HG03354 (cell line): ENCODE data around the gene RPS6KA2.
A peak's percentile ranks its signal among the peaks of the same experiment; 100 is the strongest.
"Not testable (repeated sequence)": the region's sequence is repeated elsewhere in the genome, so short reads cannot be mapped to it uniquely, and the experiment has no call there.

Experiments
- ATAC-seq: cut with Tn5 transposase; IDR thresholded peaks from one replicate; pipeline ENCODE4 v1.9.1; 2021; ENCODE audit warnings: mild to moderate bottlenecking; ENCODE audit not compliant: unreplicated experiment, poor library complexity, severe bottlenecking

RPS6KA2 gene

DNA sequence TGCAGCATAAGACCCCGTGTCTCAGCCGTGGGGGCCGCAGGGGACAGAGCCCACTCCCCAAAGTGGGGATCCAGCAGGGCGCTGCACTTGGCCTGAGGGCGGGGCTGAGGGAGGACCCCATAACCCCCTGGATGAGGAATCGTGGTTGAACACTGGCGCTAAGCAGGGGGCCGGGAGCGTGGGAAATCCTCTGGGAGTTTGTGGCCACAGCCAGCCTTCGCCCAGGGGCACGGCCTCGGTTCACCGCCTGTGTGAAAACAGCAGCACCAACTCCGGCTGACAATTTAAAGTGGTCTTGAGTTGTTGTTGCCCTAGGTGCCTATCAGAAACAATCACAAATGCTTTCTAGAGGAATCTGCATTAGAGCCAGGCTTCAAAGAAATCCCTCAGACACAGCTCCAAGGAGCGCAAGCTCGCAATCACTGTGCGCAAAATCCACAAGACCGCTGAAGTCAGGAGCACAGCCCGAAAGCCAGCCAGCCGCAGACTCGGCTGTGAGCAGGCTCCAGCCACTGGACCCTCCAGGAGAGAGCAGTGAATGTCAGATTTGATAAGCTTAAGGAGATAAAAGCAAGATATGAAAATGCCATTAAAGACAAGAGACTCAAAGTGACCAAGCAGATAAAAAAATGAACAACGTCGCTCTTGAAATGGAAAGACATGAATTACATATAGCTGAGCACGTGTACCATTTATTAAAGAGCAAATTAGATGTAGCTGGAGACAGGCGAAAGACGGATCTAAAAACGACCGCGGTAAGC lies 10.9 kb upstream of the RPS6KA2 start:
- no peak for ATAC-seq

DNA sequence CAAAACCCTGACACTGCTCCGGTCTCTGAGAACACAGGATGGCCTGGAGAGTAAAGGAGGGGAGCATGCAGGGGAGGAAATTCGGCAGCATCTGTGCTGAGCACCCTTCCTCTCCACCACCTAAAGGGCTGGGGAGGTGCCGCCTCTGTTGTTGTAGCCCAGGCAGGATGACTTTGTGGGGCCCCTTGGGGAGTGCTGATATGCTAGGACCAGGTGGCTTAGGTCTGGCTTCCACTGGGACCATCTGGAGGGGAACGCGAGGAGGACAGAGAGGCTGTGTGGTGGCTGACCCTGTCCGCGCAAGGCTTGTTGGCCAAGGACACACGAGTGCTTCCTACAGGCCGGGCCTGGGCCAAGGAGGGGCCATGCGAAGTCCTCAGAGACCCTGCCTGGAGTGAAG lies 9.9 kb upstream of the RPS6KA2 start:
- no peak for ATAC-seq

DNA sequence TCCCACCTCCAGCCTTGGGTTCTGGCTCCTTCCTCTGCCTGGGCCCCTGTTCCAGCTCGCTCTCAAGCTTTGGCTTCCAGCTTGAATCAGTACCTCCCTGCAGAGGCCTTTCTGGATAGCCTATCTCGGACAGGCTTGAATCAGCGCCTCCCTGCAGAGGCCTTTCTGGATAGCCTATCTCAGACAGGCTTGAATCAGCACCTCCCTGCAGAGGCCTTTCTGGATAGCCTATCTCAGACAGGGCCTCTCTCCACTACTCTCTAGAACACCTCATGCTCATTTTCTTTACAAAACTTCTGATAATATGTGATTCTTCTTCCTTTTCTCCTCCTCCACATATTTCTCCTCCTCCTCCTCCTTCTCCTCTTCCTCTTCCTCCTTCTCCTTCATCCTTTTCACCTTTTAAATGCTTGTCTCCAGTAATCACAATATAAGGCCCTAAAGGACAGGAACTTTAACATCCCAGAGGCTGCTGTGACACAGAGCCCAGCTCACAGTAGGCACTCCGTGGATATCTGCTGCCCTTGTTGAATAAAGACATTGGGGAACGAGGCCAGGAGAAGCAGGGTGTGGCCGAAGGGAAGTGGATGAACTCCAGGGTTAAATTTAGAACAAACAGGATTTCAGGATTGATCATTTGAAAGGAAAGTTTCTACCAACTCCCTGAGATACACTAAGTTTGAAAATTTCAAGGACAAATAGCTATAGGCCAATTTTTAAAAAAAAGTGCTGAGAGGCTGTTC lies 9.3 kb upstream of the RPS6KA2 start:
- no peak for ATAC-seq

DNA sequence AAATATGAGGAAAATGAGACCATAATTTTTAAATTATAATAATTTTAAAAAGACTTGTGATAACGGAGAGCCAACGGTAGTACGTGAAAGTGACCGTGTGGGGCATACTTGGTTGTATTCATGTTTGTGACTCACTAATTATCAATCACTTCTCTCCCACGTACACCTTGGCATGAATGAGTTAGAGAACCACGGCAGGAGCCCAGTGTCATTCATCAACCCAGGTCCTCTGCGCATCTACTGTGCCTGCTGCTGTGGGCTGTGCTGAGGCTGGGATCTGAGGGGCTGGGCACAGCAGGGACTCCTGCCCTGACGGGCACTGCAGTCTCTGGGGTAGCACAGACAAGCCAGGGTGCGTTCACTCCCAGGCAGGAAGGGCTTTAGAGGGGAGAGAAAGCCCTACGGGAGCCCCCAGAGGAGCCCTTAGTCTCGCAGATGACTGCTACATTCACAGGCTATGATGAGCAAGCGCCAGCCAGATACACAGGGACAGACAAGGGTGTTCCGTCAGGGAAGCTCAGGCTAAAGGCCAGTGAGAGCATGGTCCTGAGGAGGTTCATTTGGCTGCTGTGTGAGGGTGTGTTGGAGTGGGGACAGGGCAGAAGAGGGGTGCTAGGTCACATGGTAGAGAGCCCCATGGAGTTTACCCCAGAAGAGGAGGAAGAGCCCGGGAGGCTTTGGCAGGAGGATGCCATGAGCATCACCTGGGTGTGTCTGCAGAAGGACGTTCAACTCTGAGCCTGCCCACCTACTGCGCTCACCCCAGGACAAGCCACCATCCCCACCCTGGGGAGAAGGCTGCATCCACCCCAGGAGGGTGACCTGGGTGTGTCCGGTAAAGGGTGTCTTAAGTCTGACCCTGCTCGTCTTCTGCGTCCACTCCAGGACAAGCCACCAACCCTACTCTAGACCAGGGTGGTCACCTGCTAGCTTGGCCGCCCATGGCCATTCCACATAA lies 8.2 kb upstream of the RPS6KA2 start:
- ATAC-seq, result no peak

DNA sequence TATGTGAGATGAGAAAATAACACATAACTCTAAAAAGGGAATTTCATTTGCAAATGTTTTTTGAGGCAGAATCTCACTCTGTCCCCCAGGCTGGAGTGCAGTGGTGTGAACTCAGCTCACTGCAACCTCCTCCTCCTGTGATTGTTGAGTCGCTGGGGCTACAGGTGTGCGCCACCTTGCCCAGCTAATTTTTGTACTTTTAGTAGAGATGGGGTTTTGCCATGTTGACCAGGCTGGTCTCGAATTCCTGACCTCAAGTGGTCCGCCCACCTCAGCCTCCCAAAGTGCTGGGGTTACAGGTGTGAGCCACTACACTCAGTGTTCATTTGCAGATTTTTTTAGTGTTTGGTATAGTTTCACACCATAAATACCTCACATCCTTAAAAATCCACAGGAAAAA lies 7.5 kb upstream of the RPS6KA2 start:
- ATAC-seq, result not testable (repeated sequence)

DNA sequence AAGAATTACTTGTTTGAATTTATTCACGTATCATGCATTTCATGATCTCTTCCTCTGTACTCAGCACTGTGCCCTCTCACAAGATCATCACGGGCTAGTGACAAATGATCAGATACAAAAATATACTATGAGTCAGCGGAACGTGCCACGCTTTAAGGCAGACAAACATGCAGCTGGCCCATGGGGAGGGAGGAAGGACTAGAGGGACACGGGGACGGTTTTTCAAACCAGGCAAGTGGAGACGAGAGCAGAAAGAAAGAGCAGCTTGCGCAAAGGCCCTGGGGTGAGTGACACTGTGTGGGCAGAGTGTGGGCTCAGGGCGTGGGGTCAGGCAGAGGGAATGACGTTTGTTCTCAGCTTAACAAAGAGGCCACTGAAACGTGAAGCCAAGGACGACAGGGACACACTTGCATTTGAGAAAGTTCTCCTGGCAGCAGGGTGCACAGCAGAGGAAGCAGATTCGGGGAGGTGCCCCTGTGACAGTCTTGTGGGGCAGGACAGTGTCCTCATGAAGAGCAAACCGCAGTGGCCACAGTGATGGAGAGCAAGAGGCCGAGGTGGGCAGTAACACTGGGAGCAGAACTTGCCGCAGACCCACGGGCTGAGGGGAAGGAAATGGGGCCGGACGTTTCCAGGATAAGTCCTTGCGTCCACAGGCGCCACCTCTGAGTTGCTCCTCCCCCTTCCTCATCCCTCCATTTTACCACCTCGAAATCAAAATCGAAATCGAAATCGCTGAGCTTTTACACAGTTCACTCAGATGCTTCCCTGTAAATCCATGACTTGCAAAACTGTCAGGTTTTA lies 6.9 kb upstream of the RPS6KA2 start:
- no peak for ATAC-seq

DNA sequence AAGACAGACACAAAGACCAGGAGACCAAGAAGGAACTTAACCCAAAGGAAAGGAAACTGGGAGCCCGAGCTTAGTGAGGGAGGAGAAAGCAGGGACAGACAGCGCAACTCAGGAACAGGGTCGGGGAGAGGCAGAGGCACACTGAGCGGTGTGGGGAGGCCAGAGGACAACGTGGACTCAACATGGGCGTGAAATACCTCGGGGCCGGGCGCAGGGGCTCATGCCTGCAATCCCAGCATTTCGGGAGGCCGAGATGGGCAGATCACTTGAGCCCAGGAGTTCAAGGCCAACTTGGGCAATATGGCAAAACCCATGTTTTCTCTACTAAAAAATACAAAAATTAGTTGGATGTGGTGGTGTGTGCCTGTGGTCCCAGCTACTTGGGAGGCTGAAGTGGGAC lies 5.7 kb upstream of the RPS6KA2 start:
- ATAC-seq, result no peak

DNA sequence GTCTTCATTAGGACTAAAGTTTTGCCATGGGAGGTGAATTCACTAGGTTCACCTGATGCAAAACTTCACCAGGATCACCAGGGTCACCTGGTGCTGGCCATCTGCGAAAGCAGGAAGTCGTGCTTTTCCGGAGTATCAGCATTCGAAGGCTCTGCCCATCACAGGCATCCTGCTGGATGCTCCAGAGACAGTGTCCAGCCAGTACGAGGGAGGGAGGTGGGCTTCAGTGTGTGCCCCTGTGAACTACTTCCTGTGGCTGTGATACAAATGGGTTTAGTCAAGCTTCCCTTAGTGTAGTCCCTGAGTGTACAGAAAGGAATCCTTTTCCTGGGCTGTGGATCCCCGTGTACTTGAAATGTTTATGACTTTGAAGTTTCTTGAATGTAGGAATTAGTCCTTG lies 3.4 kb upstream of the RPS6KA2 start:
- ATAC-seq, result no peak

DNA sequence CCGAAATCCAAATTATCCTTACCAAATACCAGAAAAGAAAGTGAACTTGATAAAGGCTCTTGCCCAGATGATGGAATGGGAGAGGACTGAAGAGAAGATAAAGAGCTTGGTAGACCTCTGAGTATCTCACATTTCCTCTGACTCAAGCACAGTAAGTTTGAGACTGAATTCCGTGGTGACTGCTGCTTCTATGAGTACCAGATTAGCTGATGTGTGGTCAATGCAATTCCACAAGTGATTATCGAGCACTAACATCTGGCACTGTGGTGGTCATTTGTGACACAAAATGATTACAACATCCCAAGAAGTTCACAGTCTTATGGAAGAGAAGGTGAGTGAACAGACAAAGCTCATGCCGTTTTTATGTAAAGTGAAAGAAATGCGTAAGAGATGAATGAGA lies 2.6 kb upstream of the RPS6KA2 start:
- no peak for ATAC-seq

DNA sequence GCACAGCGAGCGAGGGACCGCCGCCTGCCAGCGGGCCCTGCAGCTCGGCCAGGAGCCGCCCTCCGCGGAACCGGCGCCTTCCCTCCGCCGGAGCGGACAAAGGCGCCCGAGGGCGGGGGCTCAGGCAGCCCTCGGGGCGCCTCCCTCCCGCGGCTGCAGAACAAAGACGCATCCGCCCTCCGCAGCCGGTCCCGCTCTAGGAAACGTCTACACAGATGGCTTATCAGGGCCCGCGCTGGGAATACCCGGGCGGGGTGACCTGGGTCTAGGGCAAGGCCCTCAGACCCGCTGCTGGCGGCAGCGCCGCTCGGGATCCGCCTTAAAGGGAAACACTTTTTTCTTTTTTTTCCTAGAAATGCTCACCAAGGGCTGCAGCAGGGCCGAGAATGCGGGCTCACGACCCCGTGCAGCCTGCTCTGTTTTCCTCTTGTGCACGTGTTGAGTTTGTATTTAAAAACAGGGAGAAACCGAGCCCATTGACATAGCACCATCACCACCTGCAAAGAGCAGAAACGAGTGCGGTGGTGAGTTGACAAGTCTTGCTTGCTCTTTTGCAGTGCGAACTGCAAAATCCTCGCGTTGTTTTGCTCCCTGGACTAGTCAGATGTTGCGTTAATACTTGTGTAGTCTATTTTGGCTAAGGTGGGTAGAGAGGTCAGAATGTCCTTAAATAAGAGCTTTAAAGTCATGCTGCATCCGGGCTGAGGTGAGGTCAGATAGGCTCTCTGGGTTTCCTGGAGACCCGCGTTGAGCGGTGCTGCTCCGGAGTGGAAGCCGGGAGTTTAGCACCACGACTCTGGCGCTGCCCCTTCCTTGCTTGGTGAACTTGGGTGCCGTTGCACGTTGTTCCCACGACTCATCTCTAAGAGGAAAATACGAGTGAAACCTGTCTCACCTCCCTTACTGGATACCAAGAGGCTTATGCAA lies 1.1 kb upstream of the RPS6KA2 start:
- ATAC-seq, result peak; percentile 33

DNA sequence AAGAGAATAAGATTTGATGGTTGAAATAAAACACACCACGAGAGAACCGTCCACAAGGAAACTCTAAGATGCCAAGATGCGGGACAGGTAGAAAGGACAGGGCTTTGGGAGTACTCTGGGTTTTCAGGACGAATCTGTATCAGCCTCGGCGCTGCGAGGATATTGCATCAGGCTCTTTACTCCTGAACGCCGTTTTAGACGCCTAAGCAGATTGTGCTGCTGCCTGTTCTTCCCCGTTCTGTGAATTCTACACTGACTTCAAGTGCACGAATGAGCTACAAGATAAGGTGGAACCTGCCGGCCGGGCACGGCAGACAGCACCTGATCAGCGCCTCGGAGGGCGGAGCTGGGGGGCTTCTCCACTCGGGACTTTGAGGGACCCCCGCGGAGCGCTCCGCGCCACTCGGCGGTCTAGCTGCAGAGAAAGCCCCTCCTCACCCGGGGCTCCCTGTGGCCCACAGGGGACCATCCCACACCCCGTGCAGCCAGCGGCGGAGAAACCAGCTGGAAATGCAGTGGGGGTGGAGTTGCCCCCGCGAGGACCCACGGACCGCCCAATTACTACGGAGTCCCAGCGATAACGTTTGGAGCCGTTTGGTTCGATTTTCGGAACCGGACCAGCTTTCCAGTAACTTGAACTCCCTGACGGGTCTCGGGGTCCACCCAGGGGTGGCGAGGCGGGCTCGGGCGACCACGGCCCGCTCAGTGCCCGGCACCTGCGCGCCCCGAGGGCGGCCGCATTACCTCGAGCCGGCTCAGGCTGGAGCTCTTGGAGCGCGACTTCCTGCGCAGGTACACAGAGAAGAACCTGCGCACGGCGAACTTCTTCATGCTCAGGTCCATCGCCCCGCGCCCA lies 646 bp downstream of the RPS6KA2 start:
- ATAC-seq, result peak; percentile 3

DNA sequence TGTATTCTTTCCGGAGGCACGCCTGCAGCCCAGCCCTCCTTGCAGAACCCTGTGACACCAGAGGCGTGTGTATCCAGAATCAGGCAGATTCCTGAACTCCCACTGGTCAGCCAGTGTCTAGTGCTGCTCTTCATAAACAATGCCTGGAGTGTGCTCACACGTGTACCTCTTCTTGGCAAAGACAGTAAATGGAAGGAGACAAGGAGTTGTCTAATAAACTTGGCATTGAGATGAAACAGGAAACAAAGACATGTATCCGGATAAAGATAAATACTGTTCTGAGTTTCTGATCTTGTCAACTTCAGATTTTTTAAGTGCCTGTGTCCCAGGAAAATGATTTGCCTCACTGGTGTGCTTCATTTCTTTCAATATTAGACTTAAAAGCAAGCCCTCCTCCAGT lies 1.7 kb downstream of the RPS6KA2 start:
- ATAC-seq, result no peak

DNA sequence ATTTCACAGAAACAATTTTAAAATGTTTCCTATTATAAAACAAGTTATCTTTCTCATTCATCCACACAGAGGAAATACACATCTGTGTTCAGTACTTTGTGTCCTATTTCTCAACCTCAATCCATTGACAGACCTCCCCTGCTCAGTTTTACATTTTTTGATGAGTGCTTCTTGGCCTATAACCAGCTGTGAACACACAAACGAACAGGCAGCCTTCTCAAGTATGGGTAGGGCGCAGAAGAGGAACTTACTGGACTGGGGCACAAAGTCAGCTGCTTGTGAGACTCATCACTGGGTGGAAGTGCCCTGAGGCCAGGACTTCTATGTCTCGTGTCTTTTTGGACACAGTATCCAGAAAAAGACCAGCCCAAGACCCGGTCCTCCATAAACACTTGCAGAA lies 2.8 kb downstream of the RPS6KA2 start:
- no peak for ATAC-seq

DNA sequence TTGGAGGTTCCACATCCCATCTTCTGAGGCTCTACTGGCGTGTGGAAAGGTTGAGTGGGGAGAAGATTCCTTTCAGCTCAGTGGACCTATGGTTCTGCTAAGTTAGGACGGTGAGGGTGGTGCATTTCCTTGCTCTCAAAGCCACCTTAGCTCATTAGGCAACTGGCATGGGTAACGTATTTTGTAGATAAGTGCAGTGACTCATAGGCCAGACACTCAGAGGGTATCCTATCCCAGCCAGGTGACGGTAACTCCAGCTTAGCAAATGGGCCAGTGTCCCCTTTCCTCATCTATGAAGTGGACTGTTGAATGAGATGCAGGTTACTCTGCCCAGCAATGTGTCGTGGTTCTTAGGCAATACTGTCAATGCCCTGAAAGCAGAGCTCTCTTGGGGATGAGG lies 3.7 kb downstream of the RPS6KA2 start:
- ATAC-seq, result no peak

DNA sequence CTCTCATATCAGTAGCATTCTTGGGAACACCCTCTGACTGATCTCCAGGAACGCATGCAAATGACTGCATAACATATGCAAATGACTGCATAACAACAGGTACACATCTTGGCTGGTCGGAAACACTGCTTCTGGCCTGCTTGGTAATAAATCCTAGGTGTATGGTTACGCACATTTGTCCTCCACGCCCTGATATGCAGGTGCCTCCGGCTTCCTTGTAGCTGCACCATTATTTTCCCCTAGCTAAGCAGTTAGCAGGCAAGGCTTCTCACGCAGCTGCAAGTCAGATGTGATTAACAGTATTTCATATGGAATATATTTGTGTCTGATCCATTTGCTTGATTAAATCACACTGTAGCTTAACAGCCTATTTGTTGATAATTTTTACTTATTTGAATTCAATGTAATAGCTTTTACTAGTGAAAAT lies 5.9 kb downstream of the RPS6KA2 start:
- ATAC-seq, result no peak

DNA sequence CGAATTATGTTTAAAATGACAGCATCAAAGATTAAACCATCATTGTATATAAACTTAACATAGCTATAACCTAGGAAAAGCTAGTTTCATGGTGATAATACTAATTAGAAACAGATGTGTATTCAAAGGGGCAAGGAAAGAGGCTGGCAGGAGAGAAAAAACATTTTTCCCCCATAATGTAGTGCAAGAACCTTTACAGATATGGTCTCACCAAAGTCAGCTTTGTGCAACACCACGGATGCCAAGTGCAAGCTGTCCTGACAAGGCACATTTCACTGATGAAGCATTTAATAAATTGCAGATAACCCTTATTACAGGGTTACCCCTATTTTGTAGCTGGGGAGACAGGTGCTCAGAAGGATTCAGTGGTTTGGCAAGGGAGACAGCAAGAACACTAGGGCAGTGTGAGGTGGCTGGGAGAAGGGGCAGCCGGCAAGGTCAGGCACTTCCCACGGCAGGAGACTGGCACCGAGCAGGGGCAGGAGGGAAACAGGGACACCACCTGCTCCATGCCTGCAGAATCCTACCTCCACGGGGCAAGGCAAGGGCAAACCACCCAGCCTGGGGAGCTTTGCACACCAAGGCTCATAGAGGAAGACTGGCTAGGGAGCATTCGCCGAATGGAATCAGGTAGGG lies 6.5 kb downstream of the RPS6KA2 start:
- ATAC-seq, result no peak

DNA sequence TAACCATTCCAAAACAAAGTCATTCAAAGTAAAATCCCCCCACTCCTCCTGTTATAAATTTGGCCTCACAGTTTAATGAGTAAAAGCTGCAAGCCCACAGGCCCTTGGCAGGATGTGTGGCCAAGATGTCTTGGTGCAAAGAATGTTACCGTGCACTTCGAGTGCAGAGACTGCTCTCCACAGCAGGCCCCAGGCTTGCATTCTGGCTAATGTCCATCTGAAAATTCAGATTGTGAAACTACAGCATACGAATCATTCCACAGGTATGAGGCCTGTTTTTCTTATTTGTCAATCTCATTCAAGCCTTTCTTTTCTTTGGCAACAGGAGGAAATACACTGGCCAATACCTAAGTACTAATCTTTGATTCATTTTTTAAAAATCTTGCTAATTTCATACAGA lies 7.1 kb downstream of the RPS6KA2 start:
- ATAC-seq, result no peak
